ENCODE data around the gene SDK1. TPM values are rescaled to one million over a fixed set of nuclear protein-coding genes. Genes with fewer than 3 reads are reported as not detected.

Gene SDK1
- total RNA-seq, 1 experiment from 2014 or later = 9.3 TPM

GRCh38 chr7:4132221-4132620 is 831.2 kb downstream of the SDK1 start (continued):
- TF ChIP-seq HMGXB4 (CRISPR knock-in tag; IDR thresholded peaks at IDR 0.05) (no peak), E2F5 (CRISPR knock-in tag; IDR thresholded peaks at IDR 0.05) (no peak), USF1 (CRISPR knock-in tag; IDR thresholded peaks at IDR 0.05) (no peak), CDX4 (CRISPR knock-in tag; IDR thresholded peaks at IDR 0.05; ENCODE audit: borderline replicate concordance) (no peak), MLX (CRISPR knock-in tag; IDR thresholded peaks at IDR 0.05) (no peak), JUN (CRISPR knock-in tag; IDR thresholded peaks at IDR 0.05) (no peak)

GRCh38 chr7:4133491-4134044 is 832.5 kb downstream of the SDK1 start:
- H3K4me3 Mint-ChIP-seq = no peak overlapping the region
- DNase-seq (ENCODE audit: low spot score) = no peak
- H3K27me3 Mint-ChIP-seq (ENCODE audit: low read depth) = no peaks in the 10 kb centered on the region
- no peak for ATAC-seq
- H3K4me1 Mint-ChIP-seq = peaks cover 49% of the 10 kb centered on the region
- ChIA-PET CTCF (no interaction called here), POLR2A (no interaction called here)
- no peak overlapping the region for H3K27ac Mint-ChIP-seq
- H3K9me3 Mint-ChIP-seq = no peaks in the 10 kb centered on the region
- no peaks in the 10 kb centered on the region for H3K36me3 Mint-ChIP-seq
- TF ChIP-seq HMGXB4 (CRISPR knock-in tag; IDR thresholded peaks at IDR 0.05) = no peak
- TF ChIP-seq GABPB1 (CRISPR knock-in tag; IDR thresholded peaks at IDR 0.05) = no peak
- no peak for TF ChIP-seq STAT6 (CRISPR knock-in tag; conservative IDR thresholded peaks at IDR 0.05; ENCODE audit: low read depth)
- no peak for TF ChIP-seq RORB (CRISPR knock-in tag; IDR thresholded peaks at IDR 0.05)
- TF ChIP-seq ZNF138 (CRISPR knock-in tag; conservative IDR thresholded peaks at IDR 0.05) = no peak
- no peak for TF ChIP-seq MYBL2 (CRISPR knock-in tag; IDR thresholded peaks at IDR 0.05)
- TF ChIP-seq TCF7 (CRISPR knock-in tag; IDR thresholded peaks at IDR 0.05; ENCODE audit: low read depth) = no peak
- TF ChIP-seq E2F1 (CRISPR knock-in tag; IDR thresholded peaks at IDR 0.05) = no peak
- no peak for TF ChIP-seq ZNF416 (CRISPR knock-in tag; IDR thresholded peaks at IDR 0.05)
- TF ChIP-seq FOXP1 (CRISPR knock-in tag; IDR thresholded peaks at IDR 0.05; ENCODE audit: borderline replicate concordance) = no peak
- no peak for TF ChIP-seq SMAD3 (CRISPR knock-in tag; IDR thresholded peaks at IDR 0.05; ENCODE audit: borderline replicate concordance)
- no peak for TF ChIP-seq ZNF263 (CRISPR knock-in tag; IDR thresholded peaks at IDR 0.05; ENCODE audit: low read depth)
- no peak for TF ChIP-seq GTF2I (CRISPR knock-in tag; conservative IDR thresholded peaks at IDR 0.05)
- TF ChIP-seq SMAD4 (CRISPR knock-in tag; IDR thresholded peaks at IDR 0.05) = no peak
- TF ChIP-seq KAT7 (CRISPR knock-in tag; IDR thresholded peaks at IDR 0.05; ENCODE audit: borderline replicate concordance) = no peak
- TF ChIP-seq ATF2 (CRISPR knock-in tag; IDR thresholded peaks at IDR 0.05; ENCODE audit: borderline replicate concordance, low read depth) = no peak
- no peak for TF ChIP-seq NR2C2 (CRISPR knock-in tag; IDR thresholded peaks at IDR 0.05)

All from WTC11 (cell line).